A673 (cell line): ENCODE results near the gene ZNF746. TPM values are rescaled to one million over a fixed set of nuclear protein-coding genes. Genes with fewer than 3 reads are reported as not detected.

Source experiments
- BruUV-seq: library from RNA; stranded (reverse); fragments of 400-500 nt; replicated peaks from 2 replicates; lab custom pipeline; 2021; lab: Mats Ljungman, UMichigan
- CTCF ChIA-PET: fragments of 300-600 bp; sonication (Branson Sonifier 250); formaldehyde crosslinking; loops from one replicate; lab custom pipeline; 2022; ENCODE audit warnings: antibody characterized with exemption; lab: Charles Lee
- POLR2A ChIA-PET: fragments of 300-600 bp; sonication (Branson Sonifier 250); formaldehyde crosslinking; loops from one replicate; lab custom pipeline; 2022; ENCODE audit warnings: antibody characterized with exemption; ENCODE audit not compliant: low non-redundant PET; lab: Charles Lee
- DNase-seq: peaks from one replicate; pipeline ENCODE4 v3.0.0-alpha.2; 2015; ENCODE audit warnings: low spot score
- H3K27ac ChIP-seq: fragments of 200-600 bp; sonication (generic); 2 replicates; pipeline ENCODE4 v1.5.1; 2016; ENCODE audit warnings: mixed run types, low read depth, mild to moderate bottlenecking, mixed read lengths, antibody characterized with exemption, low read length; ENCODE audit not compliant: poor library complexity, severe bottlenecking
- H3K27me3 ChIP-seq: fragments of 200-600 bp; sonication (generic); replicated peaks from 2 replicates; pipeline ENCODE4 v1.6.1; 2017; ENCODE audit warnings: mixed run types, low read depth, mild to moderate bottlenecking, mixed read lengths, antibody characterized with exemption, low read length; ENCODE audit not compliant: insufficient read depth, poor library complexity
- H3K36me3 ChIP-seq: fragments of 200-600 bp; sonication (generic); 2 replicates; pipeline ENCODE4 v1.6.1; 2016; ENCODE audit warnings: mixed run types, mild to moderate bottlenecking, mixed read lengths, antibody characterized with exemption, low read length; ENCODE audit not compliant: insufficient read depth, poor library complexity, severe bottlenecking
- H3K4me1 ChIP-seq: fragments of 200-600 bp; sonication (generic); 2 replicates; pipeline ENCODE4 v1.6.1; 2017; ENCODE audit warnings: mixed run types, mild to moderate bottlenecking, mixed read lengths, antibody characterized with exemption, low read length; ENCODE audit not compliant: insufficient read depth, poor library complexity, severe bottlenecking
- H3K4me3 ChIP-seq: fragments of 200-600 bp; sonication (generic); 2 replicates; pipeline ENCODE4 v1.5.1; 2016; ENCODE audit warnings: low read depth, mixed run types, mild to moderate bottlenecking, mixed read lengths, low read length; ENCODE audit not compliant: poor library complexity, severe bottlenecking
- H3K9me3 ChIP-seq: fragments of 200-600 bp; sonication (generic); 2 replicates; pipeline ENCODE4 v1.6.1; 2016; ENCODE audit warnings: mixed run types, low read depth, mild to moderate bottlenecking, mixed read lengths, antibody characterized with exemption, low read length; ENCODE audit not compliant: poor library complexity, severe bottlenecking
- CTCF ChIP-seq: fragments of 300-800, 200-600 bp; sonication (generic); conservative IDR thresholded peaks from 2 replicates; pipeline ENCODE4 v1.5.1; 2017; ENCODE audit warnings: low read depth, mild to moderate bottlenecking, antibody characterized with exemption, low read length, moderate library complexity, mixed read lengths
- EZH2 ChIP-seq: fragments of 200-600 bp; sonication (generic); IDR thresholded peaks from 2 replicates; pipeline ENCODE4 v1.6.1; 2017; ENCODE audit warnings: borderline replicate concordance, low read depth, mild to moderate bottlenecking, mixed read lengths, antibody characterized with exemption, low read length; ENCODE audit not compliant: poor library complexity, severe bottlenecking
- intact Hi-C: fragments of 100-400 bp; cut with micrococcal nuclease; formaldehyde crosslinking; loops from one replicate; pipeline ENCODE4 v1.10.0; 2022; ENCODE audit not compliant: unreplicated experiment
- total RNA-seq: library from RNA; stranded (reverse); gene quantifications from 2 replicates; pipeline ENCODE4 v1.2.3, GENCODE V29; 2021

Gene ZNF746
- total RNA-seq, 1 experiment from 2014 or later: 22.5 TPM

GRCh38 chr7:149442924-149443323, 54.7 kb downstream of the ZNF746 start:
- CTCF ChIA-PET: no interaction called here
- Histone ChIP-seq H3K27me3 (no peaks in the 10 kb centered on the region), H3K4me1 (no peaks in the 10 kb centered on the region), H3K36me3 (peaks cover 7% of the 10 kb centered on the region), H3K9me3 (no peaks in the 10 kb centered on the region), H3K27ac (no peak overlapping the region), H3K4me3 (no peak overlapping the region)
- POLR2A ChIA-PET: no interaction called here
- TF ChIP-seq EZH2: no peak
- TF ChIP-seq CTCF: no peak
- intact Hi-C loops: no loop called here
- no peak for DNase-seq
- no TSS peak for BruUV-seq

GRCh38 chr7:149440222-149440621, 57.4 kb downstream of the ZNF746 start:
- Histone ChIP-seq H3K4me1 (no peaks in the 10 kb centered on the region), H3K4me3 (no peak overlapping the region), H3K27me3 (no peaks in the 10 kb centered on the region), H3K9me3 (no peaks in the 10 kb centered on the region), H3K27ac (no peak overlapping the region), H3K36me3 (peaks cover 6% of the 10 kb centered on the region)
- POLR2A ChIA-PET: no interaction called here
- DNase-seq: no peak
- intact Hi-C loops: no loop called here
- no TSS peak for BruUV-seq
- CTCF ChIA-PET: no interaction called here
- TF ChIP-seq CTCF: no peak
- no peak for TF ChIP-seq EZH2

GRCh38 chr7:149436358-149436757, 61.3 kb downstream of the ZNF746 start:
- Histone ChIP-seq H3K4me1 (no peaks in the 10 kb centered on the region), H3K27me3 (no peaks in the 10 kb centered on the region), H3K9me3 (no peaks in the 10 kb centered on the region), H3K36me3 (peaks cover 12% of the 10 kb centered on the region), H3K4me3 (no peak overlapping the region), H3K27ac (no peak overlapping the region)
- TF ChIP-seq EZH2 (no peak), CTCF (no peak)
- BruUV-seq: no TSS peak
- CTCF ChIA-PET: no interaction called here
- DNase-seq: no peak
- POLR2A ChIA-PET: no interaction called here
- intact Hi-C loops: no loop called here
